ENCODE measurements around the gene LRRC28.

GRCh38 chr15:99431661-99432091 lies 180.4 kb downstream of the LRRC28 start:
- TF ChIP-seq CTCF (IDR thresholded peaks at IDR 0.05; ENCODE audit: insufficient read depth, low read length): no peak
- no peak for TF ChIP-seq GABPA (IDR thresholded peaks at IDR 0.05; ENCODE audit: low read depth)
- TF ChIP-seq REST (IDR thresholded peaks at IDR 0.05; ENCODE audit: insufficient replicate concordance, low read depth): no peak
- TF ChIP-seq POLR2AphosphoS5 (IDR thresholded peaks at IDR 0.05; ENCODE audit: low read depth): no peak
- no peak for TF ChIP-seq SPI1 (IDR thresholded peaks at IDR 0.05; ENCODE audit: borderline replicate concordance, low read depth)
